Activated CD4-positive, alpha-beta T cell treated with anti-CD3 and anti-CD28 coated beads, Interleukin-2, amount 50 U/mL, for 24 hours (primary cell): Measurements from ENCODE around the gene ARL8B.
"Not testable (repeated sequence)": the region's sequence is repeated elsewhere in the genome, so short reads cannot be mapped to it uniquely, and the experiment has no call there.

Source experiments
- DNase-seq, 2 donors: peaks; one replicate each; pipeline ENCODE4 v3.0.0-alpha.2; 2020; ENCODE audit warnings: low read depth in 1 of 2, low spot score in 1 of 2

Gene ARL8B

DNA sequence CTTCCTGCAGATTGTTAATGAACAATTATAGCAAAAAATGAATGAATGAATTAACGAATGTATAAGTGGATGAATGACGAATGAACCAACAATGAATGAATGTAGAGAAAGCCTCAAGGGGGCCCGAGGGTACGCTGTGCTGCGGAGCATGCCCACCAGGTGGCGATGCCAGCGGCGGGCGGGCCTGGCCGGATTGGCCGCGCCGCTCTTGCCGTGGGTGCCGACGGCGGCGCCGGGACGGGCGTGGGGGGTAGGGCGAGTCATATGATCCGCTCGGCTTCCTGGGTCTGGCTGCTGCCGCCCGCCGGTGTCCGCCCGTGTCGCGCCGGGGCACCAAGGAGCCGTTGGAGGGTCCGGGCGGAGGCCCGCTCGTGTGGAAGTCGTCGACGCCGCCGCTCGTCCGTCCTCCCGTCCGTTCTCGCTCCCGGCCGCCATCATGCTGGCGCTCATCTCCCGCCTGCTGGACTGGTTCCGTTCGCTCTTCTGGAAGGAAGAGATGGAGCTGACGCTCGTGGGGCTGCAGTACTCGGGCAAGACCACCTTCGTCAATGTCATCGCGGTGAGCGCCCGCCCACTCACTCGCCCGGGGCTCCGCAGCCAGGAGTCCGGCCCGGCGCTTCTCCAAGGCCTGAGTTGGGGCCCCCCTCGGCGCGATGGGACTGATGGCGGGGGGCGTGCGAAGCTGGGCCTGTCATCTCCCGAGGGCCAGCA is at the start of gene ARL8B:
ARL8B (plus strand) TSS at position 263 of the 711 bp plus-strand sequence; CDS start at position 437, 174 bp downstream.
- peak; percentile 87 to 88 for DNase-seq

DNA sequence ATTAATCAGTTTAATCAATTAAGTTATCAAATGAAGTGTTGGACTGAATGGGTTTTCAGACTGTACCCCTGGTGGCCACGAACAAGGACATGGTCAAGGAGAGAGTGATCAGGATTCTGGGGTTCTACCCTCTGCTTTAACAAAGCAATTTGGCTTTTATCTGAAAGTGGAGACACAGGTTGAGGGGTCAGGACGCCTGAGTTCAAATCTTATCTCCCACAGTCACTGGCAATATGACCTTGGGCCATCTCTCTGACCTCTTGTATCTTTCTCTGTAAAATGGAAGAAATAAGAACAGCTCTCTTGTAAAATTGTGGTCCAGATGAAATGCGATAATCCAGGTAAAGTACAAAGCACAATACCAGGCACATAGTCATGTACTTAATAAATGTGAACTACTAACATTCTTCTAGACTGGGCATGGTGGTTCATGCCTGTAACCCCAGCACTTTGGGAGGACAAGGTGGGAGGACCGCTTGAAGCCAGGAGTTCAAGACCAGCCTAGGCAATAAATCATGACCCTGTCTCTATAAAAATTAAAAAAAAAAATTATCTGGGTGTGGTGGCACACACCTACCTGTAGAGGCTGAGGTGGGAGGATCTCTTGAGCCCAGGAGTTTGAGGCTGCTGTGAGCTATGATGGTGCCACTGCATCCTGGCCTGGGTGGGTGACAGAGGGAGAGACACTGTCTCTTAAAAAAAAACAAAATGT is 48.6 kb upstream of the ARL8B start:
- no peak for DNase-seq

- no peak for DNase-seq
Measured at GRCh38 chr3:5078151-5078550, 43.9 kb upstream of the ARL8B start.

- no peak for DNase-seq
Measured at GRCh38 chr3:5079761-5080160, 42.3 kb upstream of the ARL8B start.

DNA sequence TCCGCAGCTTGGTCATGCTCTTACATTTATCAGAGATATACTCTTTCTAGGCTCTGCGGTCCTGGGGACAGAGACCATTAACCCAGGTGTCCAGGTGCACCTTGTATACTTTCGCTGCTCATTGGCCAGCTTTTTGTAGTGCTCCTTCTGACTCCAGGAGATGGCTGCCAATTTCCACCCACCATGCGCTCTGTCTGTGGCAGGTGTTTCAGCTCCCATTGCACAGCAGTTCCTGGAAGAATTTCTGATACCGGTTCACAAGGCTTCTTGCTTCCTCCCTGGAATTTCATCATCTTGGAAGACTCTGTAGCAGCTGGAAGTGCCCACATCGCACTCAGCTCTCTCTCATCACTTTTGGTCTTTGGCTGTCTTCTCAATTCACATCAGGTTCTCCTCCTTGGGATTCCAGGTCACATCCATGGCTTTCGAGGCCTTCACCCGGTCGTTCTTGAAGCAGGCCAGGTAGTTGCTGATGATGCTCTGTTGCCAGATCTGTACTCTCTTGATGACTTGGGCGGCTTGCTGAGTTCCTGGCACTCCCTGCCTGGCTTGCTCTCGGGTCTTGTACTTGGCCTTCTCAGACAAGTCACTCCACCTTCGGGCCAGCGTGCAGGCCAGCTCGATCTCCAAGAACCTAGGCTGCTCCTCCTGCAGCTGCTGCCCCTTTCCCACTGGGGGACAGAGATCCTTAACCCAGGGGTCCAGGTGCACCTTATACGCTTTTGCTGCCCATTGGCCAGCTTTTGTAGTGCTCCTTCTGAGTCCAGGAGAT is 41.1 kb upstream of the ARL8B start:
- DNase-seq: no peak

DNA sequence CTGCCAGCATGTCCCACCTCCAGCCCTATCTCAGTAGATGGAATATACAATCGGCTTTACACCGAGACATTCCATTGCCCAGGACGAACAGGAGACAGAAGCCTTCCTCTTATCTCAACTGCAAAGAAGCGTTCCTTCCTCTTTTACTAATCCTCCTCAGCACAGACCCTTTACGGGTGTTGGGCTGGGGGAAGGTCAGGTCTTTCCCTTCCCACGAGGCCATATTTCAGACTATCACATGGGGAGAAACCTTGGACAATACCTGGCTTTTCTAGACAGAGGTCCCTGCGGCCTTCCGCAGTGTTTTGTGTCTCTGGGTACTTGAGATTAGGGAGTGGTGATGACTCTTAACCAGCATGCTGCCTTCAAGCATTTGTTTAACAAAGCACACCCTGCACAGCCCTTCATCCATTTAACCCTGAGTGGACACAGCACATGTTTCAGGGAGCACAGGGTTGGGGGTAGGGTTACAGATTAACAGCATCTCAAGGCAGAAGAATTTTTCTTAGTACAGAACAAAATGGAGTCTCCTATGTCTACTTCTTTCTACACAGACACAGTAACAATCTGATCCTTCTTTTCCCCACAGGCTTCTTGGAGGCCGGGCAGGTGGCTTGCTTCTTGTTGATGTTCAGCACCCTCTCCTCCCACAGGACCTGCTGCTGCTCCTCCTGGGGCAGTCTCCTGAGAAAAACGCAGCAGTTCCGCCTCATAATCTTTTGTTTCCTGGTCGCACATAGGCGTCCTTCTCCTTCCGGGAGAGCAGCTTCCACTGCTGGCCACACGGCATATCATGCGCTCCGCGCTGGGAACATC is 39.9 kb upstream of the ARL8B start:
- not testable (repeated sequence) for DNase-seq

DNA sequence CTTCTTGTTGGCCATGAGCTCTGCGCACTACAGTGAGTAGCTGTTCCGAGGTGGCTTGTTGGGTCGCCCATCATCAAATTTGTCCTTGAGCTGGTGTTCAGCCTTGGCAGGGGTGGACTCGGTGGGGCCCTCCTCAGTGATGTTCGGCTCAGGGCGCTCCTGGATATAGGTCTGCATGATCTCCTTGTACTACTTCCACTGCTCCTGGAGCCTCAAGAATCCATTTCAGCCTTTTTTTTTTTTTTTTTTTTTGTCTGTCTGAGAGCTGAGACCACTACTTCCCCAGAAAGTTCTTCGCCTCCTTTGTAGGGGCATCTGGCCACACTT is 39.3 kb upstream of the ARL8B start:
- DNase-seq: no peak

- no peak for DNase-seq
Measured at GRCh38 chr3:5084224-5084623, 37.9 kb upstream of the ARL8B start.

- no peak for DNase-seq
Measured at GRCh38 chr3:5086708-5087107, 35.4 kb upstream of the ARL8B start.

- DNase-seq: no peak
Measured at GRCh38 chr3:5087209-5087608, 34.9 kb upstream of the ARL8B start.

DNA sequence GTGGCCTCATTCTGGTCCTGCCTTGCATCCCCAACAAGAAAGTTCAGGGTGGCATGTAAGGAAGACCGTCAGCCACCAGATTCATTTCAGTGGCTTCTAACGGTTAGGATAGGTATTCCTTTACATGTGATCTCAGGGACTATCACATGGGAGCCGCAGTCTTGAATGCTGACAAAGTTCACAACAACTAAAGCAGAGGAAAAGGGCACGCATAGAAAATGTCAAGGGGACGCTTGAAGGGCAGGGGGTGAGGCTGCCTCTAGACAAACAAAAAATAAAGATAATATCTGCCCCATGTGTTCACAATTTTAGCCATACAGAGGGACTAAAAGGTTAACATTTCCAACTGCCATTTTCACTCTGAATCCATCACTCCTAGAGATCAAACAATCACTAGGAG is 31.9 kb upstream of the ARL8B start:
- no peak for DNase-seq

DNA sequence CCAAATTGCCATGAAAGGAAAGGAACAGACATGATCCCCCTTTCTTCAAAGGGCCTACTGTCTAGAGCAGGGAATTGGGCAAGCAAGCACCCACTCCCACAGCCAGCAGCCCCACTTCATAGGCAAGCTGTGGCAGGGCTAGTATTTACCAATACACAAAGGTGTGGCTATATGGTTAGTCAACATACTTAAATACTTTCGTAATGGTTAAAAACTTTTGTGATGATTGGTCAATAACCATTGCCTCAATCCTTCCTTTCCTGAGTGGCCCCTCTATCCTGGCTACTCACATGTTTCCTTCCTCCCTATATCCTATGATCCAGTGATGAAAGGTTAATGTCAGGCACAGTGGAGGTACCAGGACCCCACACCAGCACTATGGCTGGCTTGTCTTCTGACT is 30.1 kb upstream of the ARL8B start:
- DNase-seq: no peak

DNA sequence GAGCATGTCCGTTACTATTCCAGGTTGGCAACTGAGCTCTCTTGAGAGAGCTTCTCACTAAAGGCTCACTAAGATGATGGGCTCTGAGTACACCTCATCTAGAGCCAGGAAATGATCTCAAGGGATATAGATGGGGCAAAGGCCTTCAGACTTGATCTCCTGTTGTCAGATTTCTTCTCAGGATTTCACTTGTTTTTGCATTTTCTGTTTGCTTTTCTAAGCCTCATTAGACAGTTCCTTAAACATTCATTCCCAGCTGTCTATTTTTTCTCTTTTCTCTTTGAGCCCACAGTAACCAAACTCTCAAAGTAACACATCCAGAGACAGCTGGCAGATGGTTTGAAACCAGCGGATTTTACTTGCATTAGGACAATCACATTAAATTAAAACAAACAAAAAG is 28.4 kb upstream of the ARL8B start:
- DNase-seq: no peak

GRCh38 chr3:5095886-5096285 is 26.2 kb upstream of the ARL8B start:
- no peak for DNase-seq

DNA sequence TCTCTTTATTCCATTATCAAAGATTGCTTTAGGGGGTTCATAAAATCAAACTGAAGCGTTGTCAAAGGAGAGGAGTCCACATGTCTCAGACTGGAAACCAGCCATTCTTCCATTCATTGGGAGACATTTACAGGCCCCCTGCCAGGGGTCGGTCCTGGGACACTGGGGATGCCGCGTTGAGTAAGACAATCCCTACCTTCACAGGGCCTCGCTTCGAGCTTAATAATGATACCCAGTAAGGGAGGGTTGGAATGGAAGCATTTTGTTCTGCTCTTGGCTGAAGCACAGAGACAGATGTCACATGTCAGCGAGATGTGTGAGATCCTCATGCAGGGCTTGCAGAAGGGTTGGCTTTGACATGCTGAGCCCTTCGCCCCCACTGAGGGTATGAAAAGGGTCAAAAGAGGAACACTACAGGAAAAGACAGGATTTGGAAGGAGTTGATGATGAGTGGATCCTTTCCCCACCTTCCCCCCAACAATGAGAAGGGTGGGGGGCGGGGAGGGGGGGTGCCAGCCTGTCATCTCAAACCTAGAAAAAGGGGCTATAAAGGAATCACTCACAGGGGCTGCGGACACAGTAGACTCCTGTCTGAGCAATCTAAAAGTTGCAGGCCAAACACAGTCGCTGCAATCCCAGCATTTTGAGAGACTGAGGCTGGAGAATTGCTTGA is 25.6 kb upstream of the ARL8B start:
- no peak for DNase-seq

DNA sequence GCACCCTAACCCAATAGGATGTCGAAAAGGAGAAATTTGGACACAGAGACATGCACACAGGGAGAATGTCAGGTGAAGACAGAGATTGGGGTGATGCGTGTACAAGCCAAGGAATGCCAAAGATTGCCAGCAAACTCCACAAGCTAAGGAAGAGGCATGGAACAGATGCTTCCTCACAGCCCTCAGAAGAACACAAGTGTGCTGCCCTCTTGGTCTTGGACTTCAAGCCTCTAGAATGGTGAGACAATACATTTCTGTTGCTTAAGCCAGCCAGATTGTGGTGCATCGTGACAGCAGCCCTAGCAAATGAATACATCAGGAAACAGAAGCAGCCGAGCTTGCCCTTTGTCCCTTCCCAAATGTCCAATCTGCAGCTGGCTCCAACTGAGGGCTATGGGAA is 23.7 kb upstream of the ARL8B start:
- DNase-seq: no peak

DNA sequence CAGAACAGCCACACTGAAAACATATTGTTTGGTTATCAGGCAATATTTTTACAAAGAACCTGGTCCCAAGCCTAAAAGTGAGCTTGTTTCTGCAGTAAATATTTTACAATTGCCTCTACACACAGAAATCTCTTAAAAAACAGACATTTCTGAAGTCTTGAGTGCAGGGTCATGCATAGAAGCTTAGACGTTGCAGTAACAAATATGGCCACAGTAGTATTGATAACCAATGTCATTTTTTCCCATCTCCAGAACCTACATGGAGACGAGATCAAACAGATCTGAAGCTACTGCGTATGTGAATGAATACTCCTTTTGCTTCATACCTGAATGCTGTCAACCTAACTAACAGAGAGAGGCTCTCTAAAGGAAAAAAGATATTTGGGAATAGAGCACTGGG is 19.6 kb upstream of the ARL8B start:
- DNase-seq: no peak

GRCh38 chr3:5103743-5104142 is 18.3 kb upstream of the ARL8B start:
- no peak for DNase-seq

DNA sequence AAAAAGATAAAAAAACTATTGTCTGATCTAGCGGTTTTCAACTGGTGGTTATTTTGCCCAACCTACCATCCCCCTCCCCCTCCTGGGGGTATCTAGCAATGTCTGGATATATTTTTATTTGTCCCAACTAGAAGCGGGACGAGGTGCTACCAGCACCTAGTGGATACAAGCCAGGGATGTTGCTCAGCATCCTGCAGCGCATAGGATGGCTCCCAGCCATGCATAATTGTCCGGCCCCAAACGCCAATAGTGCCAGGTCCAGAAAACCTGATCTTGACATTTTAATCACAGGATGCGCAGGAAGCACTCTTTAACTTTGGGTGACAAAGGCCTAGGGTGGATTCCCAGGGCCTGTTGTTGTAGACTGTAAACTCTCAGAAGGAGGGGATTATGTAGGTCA is 17.0 kb upstream of the ARL8B start:
- DNase-seq: no peak

- DNase-seq: not testable (repeated sequence)
Measured at GRCh38 chr3:5106371-5106770, 15.7 kb upstream of the ARL8B start.

- DNase-seq: not testable (repeated sequence)
Measured at GRCh38 chr3:5106933-5107334, 15.2 kb upstream of the ARL8B start.
